Panc1 (cell line): ENCODE data around the gene PCSK2. TPM values are rescaled to one million over a fixed set of nuclear protein-coding genes. Genes with fewer than 3 reads are reported as not detected.

Experiments
- ATAC-seq: fragments of 200-7000 bp; cut with Tn5 transposase; 2 replicates; pipeline ENCODE4 v1.9.1; 2020; ENCODE audit warnings: mild to moderate bottlenecking, moderate library complexity
- BruUV-seq: library from RNA; stranded (reverse); fragments of 400-500 nt; replicated peaks from 2 replicates; lab custom pipeline; 2021; lab: Mats Ljungman, UMichigan
- CTCF ChIA-PET: fragments of 300-600 bp; sonication (Branson Sonifier 250); formaldehyde crosslinking; loops from one replicate; lab custom pipeline; 2022; ENCODE audit warnings: antibody characterized with exemption; lab: Charles Lee
- POLR2A ChIA-PET: fragments of 300-600 bp; sonication (Branson Sonifier 250); formaldehyde crosslinking; loops from one replicate; lab custom pipeline; 2022; ENCODE audit warnings: antibody characterized with exemption; lab: Charles Lee
- DNase-seq: peaks from one replicate; pipeline ENCODE4 v3.0.0-alpha.2; 2010; ENCODE audit warnings: low read depth, low spot score
- H3K27ac ChIP-seq: 2 replicates; pipeline ENCODE4 v1.5.1; 2011; ENCODE audit warnings: mild to moderate bottlenecking, low read length, inconsistent platforms
- H3K27me3 ChIP-seq: fragments of 200-500 bp; sonication (Bioruptor generic); 2 replicates; pipeline ENCODE4 v1.6.0; 2014; ENCODE audit warnings: low read length, inconsistent platforms; ENCODE audit not compliant: control insufficient read depth, insufficient read depth
- H3K36me3 ChIP-seq: fragments of 200-500 bp; sonication (Bioruptor generic); 2 replicates; pipeline ENCODE4 v1.5.1; 2014; ENCODE audit warnings: inconsistent platforms, mild to moderate bottlenecking, low read length, moderate library complexity; ENCODE audit not compliant: control insufficient read depth, insufficient read depth
- H3K4me1 ChIP-seq: 2 replicates; pipeline ENCODE4 v1.5.1; 2011; ENCODE audit warnings: inconsistent platforms, mild to moderate bottlenecking, low read length, moderate library complexity; ENCODE audit not compliant: control insufficient read depth, insufficient read depth
- H3K4me3 ChIP-seq, 2 experiments: 2 replicates each; pipeline ENCODE4 v1.5.1; 2011 to 2012; ENCODE audit warnings: low read depth in 2 of 2, low read length in 2 of 2, mild to moderate bottlenecking in 2 of 2, inconsistent platforms in 1 of 2, moderate library complexity in 1 of 2
- H3K9me3 ChIP-seq: fragments of 200-500 bp; sonication (Bioruptor generic); 2 replicates; pipeline ENCODE4 v1.5.1; 2014; ENCODE audit warnings: low read depth, mild to moderate bottlenecking, inconsistent platforms, low read length, moderate library complexity; ENCODE audit not compliant: control insufficient read depth, insufficient read depth
- CTCF ChIP-seq: fragments of 450-650 bp; IDR thresholded peaks from 2 replicates; pipeline ENCODE4 v1.5.1; 2017; ENCODE audit warnings: mild to moderate bottlenecking
- POLR2AphosphoS5 ChIP-seq: IDR thresholded peaks from 2 replicates; pipeline ENCODE4 v1.6.1; 2012; ENCODE audit warnings: mild to moderate bottlenecking, low read depth, low read length, moderate library complexity
- REST ChIP-seq, 2 experiments: IDR thresholded peaks; 2 replicates each; pipeline ENCODE4 v1.6.1; 2011 to 2012; ENCODE audit warnings: low read depth in 2 of 2, control low read depth in 1 of 2, low read length in 1 of 2, mild to moderate bottlenecking in 1 of 2, moderate library complexity in 1 of 2; ENCODE audit not compliant: insufficient read depth in 1 of 2
- SIN3A ChIP-seq: IDR thresholded peaks from 2 replicates; pipeline ENCODE4 v1.6.1; 2012; ENCODE audit warnings: low read depth, mild to moderate bottlenecking, low read length, moderate library complexity, borderline replicate concordance; ENCODE audit not compliant: insufficient read depth
- TCF7L2 ChIP-seq: IDR thresholded peaks from 2 replicates; pipeline ENCODE4 v1.6.1; 2011; ENCODE audit warnings: mild to moderate bottlenecking, low read depth, low read length, inconsistent platforms
- in situ Hi-C: cut with HindIII; loops from 2 replicates; pipeline ENCODE4 v1.10.0; 2016; ENCODE audit warnings: low sequenced_read_pairs, low pct_unique_long_range_greater_than_20kb
- intact Hi-C: fragments of 100-400 bp; cut with micrococcal nuclease; formaldehyde crosslinking; loops from one replicate; pipeline ENCODE4 v1.10.0; 2022; ENCODE audit not compliant: unreplicated experiment
- total RNA-seq: library from RNA; stranded (reverse); gene quantifications from one replicate; pipeline ENCODE4 v1.2.1, GENCODE V29; 2021; ENCODE audit not compliant: unreplicated experiment

PCSK2 gene
- total RNA-seq, 1 experiment from 2014 or later = not detected

- intact Hi-C loops = no loop called here
- Histone ChIP-seq H3K36me3 (no peaks in the 10 kb centered on the region), H3K9me3 (no peaks in the 10 kb centered on the region), H3K4me1 (no peaks in the 10 kb centered on the region), H3K27ac (no peak overlapping the region), H3K27me3 (peaks cover 18% of the 10 kb centered on the region), H3K4me3 (no peak overlapping the region)
- ATAC-seq (no peak), DNase-seq (no peak)
- ChIA-PET POLR2A (no interaction called here), CTCF (no interaction called here)
- BruUV-seq = no TSS peak
- TF ChIP-seq REST (IDR thresholded peaks at IDR 0.05; ENCODE audit: insufficient read depth in 1 of 2, low read depth in 2 of 2, low read length in 1 of 2) (no peak), SIN3A (no peak), TCF7L2 (no peak), POLR2AphosphoS5 (no peak), CTCF (no peak)
- in situ Hi-C loops = no loop called here
Observed at GRCh38 chr20:17444091-17444490, 217.3 kb downstream of the PCSK2 start.

GRCh38 chr20:17445543-17445942, 218.7 kb downstream of the PCSK2 start:
- peaks cover 17% of the 10 kb centered on the region for H3K27me3 ChIP-seq
- DNase-seq = no peak
- no peak for TF ChIP-seq SIN3A
- no peak for TF ChIP-seq CTCF
- no peak for TF ChIP-seq POLR2AphosphoS5
- no peak for TF ChIP-seq TCF7L2
- no peak for TF ChIP-seq REST (IDR thresholded peaks at IDR 0.05; ENCODE audit: insufficient read depth in 1 of 2, low read depth in 2 of 2, low read length in 1 of 2)
- no peak overlapping the region for H3K27ac ChIP-seq
- POLR2A ChIA-PET = no interaction called here
- BruUV-seq = no TSS peak
- H3K4me1 ChIP-seq = no peaks in the 10 kb centered on the region
- ATAC-seq = no peak
- no peak overlapping the region for H3K4me3 ChIP-seq
- H3K36me3 ChIP-seq = no peaks in the 10 kb centered on the region
- in situ Hi-C loops = no loop called here
- intact Hi-C loops = no loop called here
- no peaks in the 10 kb centered on the region for H3K9me3 ChIP-seq
- CTCF ChIA-PET = no interaction called here
